ENCODE results near the gene GAL. TPM values are rescaled to one million over a fixed set of nuclear protein-coding genes. Genes with fewer than 3 reads are reported as not detected.

Gene GAL
- total and polyA plus RNA-seq, 2 donors: 1.0 to 8.7 TPM

DNA sequence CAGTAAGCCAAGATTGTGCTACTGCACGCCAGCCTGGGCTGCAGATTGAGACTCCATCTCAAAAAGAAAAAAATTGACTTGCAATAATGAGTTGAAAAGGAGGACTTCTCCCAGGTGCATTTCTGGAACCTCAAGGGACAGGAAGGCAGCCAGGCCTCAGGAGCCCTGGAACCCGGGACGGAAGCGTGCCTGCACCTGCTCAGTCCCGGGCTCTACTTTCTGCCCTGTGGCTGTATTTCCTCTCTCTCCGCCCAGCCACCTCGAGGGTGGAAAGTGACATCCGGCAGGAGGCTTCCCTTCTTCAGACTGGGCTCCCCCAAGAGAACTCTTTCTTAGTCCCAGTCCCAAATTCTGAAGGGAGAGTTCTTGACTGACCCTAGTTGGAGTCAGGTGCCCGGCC is 20.2 kb upstream of the GAL start:
- H3K36me3 ChIP-seq (ENCODE audit: insufficient read depth): no peaks in the 10 kb centered on the region
- no peak for DNase-seq (ENCODE audit: extremely low spot score)
- no peaks in the 10 kb centered on the region for H3K4me1 ChIP-seq (ENCODE audit: insufficient read depth)
- no peak overlapping the region for H3K4me3 ChIP-seq (ENCODE audit: low read depth, low read length)
- WGBS: 88% methylated on average over 9 of the region's 9 CpGs
- no peak overlapping the region for H3K27ac ChIP-seq (ENCODE audit: low read depth)

DNA sequence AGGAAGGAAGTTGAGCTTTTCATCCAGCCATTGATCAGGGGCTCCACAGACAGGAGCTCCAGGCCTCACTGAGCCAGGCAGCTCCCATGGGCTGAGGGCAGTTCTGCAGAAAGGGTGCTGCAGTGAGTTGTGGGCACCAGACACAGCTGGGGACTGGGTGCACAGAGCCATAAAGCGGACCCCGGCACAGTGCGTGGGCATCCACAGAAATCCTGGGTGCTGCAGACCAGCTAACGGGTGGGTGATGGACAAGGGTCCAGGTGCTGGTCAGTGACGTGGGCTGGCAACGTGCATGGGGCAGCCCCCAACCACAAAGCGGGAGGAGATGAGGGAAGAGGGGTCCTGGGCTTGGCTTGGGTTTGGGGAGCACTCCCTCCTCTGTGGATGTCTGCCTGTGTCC is 19.4 kb upstream of the GAL start:
- Histone ChIP-seq H3K4me1 (ENCODE audit: insufficient read depth) (no peaks in the 10 kb centered on the region), H3K4me3 (ENCODE audit: low read depth, low read length) (no peak overlapping the region), H3K36me3 (ENCODE audit: insufficient read depth) (no peaks in the 10 kb centered on the region), H3K27ac (ENCODE audit: low read depth) (no peak overlapping the region)
- no peak for DNase-seq (ENCODE audit: extremely low spot score)
- 95% methylated on average over 7 of the region's 7 CpGs for WGBS

- Histone ChIP-seq H3K27ac (ENCODE audit: low read depth) (no peak overlapping the region), H3K36me3 (ENCODE audit: insufficient read depth) (no peaks in the 10 kb centered on the region), H3K4me3 (ENCODE audit: low read depth, low read length) (no peak overlapping the region), H3K4me1 (ENCODE audit: insufficient read depth) (no peaks in the 10 kb centered on the region)
- WGBS: 89% methylated on average over 16 of the region's 16 CpGs
- no peak for DNase-seq (ENCODE audit: extremely low spot score)
These were observed 18.9 kb upstream of the GAL start for GRCh38 chr11:68665436-68665835.

DNA sequence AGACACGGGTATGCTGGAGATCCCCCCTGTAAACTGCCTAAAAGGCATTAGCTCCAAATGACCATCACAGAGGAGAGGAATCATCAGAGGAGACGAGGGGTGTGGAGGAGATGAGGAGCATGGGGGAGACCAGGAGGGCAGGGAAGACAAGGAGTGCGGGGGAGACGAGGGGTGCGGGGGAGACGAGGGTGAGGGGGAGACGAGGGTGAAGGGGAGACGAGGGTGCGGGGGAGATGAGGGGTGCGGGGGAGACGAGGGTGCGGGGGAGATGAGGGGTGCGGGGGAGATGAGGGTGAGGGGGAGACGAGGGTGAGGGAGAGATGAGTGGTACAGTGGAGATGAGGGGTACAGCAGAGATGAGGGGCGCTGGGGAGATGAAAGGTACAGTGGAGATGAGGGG is 17.5 kb upstream of the GAL start:
- no peaks in the 10 kb centered on the region for H3K4me1 ChIP-seq (ENCODE audit: insufficient read depth)
- no peak overlapping the region for H3K4me3 ChIP-seq (ENCODE audit: low read depth, low read length)
- H3K36me3 ChIP-seq (ENCODE audit: insufficient read depth): no peaks in the 10 kb centered on the region
- H3K27ac ChIP-seq (ENCODE audit: low read depth): no peak overlapping the region
- 81% methylated on average over 15 of the region's 15 CpGs for WGBS
- no peak for DNase-seq (ENCODE audit: extremely low spot score)

- H3K27ac ChIP-seq (ENCODE audit: low read depth): no peak overlapping the region
- no peak overlapping the region for H3K4me3 ChIP-seq (ENCODE audit: low read depth, low read length)
- 73% methylated on average over 21 of the region's 21 CpGs for WGBS
- no peaks in the 10 kb centered on the region for H3K36me3 ChIP-seq (ENCODE audit: insufficient read depth)
- H3K4me1 ChIP-seq (ENCODE audit: insufficient read depth): no peaks in the 10 kb centered on the region
- DNase-seq (ENCODE audit: extremely low spot score): no peak
These were observed 16.5 kb upstream of the GAL start for GRCh38 chr11:68667511-68668500.

- H3K36me3 ChIP-seq (ENCODE audit: insufficient read depth): no peaks in the 10 kb centered on the region
- H3K27ac ChIP-seq (ENCODE audit: low read depth): no peak overlapping the region
- H3K4me1 ChIP-seq (ENCODE audit: insufficient read depth): no peaks in the 10 kb centered on the region
- WGBS: 82% methylated on average over 27 of the region's 27 CpGs
- no peak overlapping the region for H3K4me3 ChIP-seq (ENCODE audit: low read depth, low read length)
- no peak for DNase-seq (ENCODE audit: extremely low spot score)
These were observed 14.8 kb upstream of the GAL start for GRCh38 chr11:68669301-68670090.

DNA sequence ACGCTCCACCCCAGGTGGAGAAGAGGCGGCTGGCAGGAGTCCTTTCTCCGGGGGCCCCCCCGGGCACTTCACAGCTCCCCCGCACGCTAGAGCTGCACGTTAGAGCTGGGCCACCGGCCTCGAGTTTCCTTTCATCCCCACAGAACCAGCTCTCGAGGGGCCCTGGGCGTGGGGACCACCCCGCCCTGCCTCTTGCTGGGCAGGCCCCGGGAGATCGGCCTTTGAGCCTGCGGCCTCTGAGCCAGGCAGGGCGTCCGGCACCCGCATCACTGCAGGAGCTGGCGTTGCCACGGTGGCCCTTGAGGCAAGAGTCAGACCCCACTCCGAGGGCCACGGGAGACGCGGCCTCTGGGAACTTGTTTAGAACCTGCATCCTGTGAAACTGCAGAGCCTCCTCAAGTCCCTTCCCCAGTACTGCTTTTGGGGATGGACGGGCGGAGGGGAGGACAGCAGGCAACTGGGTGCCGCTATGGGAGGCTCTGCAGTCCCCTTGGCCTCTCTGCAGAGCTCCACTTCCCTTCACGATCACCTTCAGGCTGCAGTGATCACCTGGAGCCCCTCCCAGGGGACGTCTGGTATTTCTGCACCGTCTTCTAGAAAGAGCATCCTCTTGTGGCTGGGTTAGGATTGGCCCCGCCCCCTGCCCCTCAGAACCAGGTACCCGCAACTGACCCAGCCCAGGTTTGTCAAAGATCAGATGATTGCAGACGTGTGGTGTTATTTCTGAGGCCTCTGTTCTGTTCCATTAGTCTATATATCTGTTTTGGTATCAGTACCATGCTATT is 13.9 kb upstream of the GAL start:
- WGBS: 83% methylated on average over 33 of the region's 33 CpGs
- H3K27ac ChIP-seq (ENCODE audit: low read depth): no peak overlapping the region
- no peaks in the 10 kb centered on the region for H3K36me3 ChIP-seq (ENCODE audit: insufficient read depth)
- no peaks in the 10 kb centered on the region for H3K4me1 ChIP-seq (ENCODE audit: insufficient read depth)
- no peak for DNase-seq (ENCODE audit: extremely low spot score)
- no peak overlapping the region for H3K4me3 ChIP-seq (ENCODE audit: low read depth, low read length)

DNA sequence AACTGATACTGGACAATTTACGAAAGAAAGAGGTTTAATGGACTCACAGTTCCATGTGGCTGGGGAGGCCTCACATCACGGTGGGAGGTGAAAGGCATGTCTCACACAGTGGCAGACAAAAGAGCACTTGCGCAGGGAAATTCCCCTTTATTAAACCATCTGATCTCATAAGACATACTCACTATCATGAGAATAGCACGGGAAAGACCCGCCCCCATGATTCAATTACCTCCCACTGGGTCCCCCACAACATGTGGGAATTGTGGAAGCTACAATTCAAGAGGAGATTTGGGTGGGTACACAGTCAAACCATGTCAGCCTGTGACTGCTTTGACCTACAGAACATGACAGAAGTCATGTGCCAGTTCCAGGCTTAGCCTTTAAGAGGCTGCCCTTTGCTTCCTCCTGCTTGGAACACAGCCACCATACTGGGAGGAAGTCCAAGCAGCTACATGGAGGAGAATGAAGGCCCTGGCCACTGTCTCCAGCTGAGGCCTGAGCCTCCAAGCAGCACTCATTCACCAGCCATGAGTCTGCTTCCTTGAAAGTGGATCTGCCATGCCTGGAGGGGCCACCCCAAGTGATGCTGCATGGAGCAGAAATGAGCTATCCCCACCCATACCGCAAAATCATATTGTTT is 10.9 kb upstream of the GAL start:
- Histone ChIP-seq H3K4me1 (ENCODE audit: insufficient read depth) (no peaks in the 10 kb centered on the region), H3K36me3 (ENCODE audit: insufficient read depth) (no peaks in the 10 kb centered on the region), H3K27ac (ENCODE audit: low read depth) (no peak overlapping the region), H3K4me3 (ENCODE audit: low read depth, low read length) (no peak overlapping the region)
- WGBS: 89% methylated on average over 6 of the region's 6 CpGs
- no peak for DNase-seq (ENCODE audit: extremely low spot score)

- DNase-seq (ENCODE audit: extremely low spot score): no peak
- Histone ChIP-seq H3K4me3 (ENCODE audit: low read depth, low read length) (no peak overlapping the region), H3K4me1 (ENCODE audit: insufficient read depth) (no peaks in the 10 kb centered on the region), H3K27ac (ENCODE audit: low read depth) (no peak overlapping the region), H3K36me3 (ENCODE audit: insufficient read depth) (no peaks in the 10 kb centered on the region)
- 91% methylated on average over 11 of the region's 11 CpGs for WGBS
These were observed 10.4 kb upstream of the GAL start for GRCh38 chr11:68673991-68674390.

DNA sequence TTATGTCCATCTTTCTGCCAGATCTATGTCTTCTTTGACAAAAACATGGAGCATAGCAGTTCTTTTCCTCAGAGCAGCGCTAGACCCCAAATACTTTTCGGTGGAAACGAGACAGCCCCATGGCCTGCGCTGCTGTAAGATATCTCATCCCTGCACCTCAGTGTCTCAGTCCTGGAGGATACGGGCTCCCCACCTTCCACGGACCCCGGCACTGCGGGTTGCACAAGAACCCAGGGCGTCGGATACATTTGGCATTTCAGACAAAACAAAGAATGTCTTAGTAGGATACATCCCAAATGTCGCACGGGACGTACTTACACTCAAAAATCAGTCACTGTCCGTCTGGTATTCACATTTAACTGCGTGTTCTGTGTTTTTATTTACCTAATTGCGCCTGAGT is 9.9 kb upstream of the GAL start:
- no peaks in the 10 kb centered on the region for H3K36me3 ChIP-seq (ENCODE audit: insufficient read depth)
- no peak overlapping the region for H3K27ac ChIP-seq (ENCODE audit: low read depth)
- no peak overlapping the region for H3K4me3 ChIP-seq (ENCODE audit: low read depth, low read length)
- 93% methylated on average over 16 of the region's 16 CpGs for WGBS
- no peak for DNase-seq (ENCODE audit: extremely low spot score)
- H3K4me1 ChIP-seq (ENCODE audit: insufficient read depth): no peaks in the 10 kb centered on the region

GRCh38 chr11:68677432-68677831 is 6.9 kb upstream of the GAL start:
- Histone ChIP-seq H3K4me1 (ENCODE audit: insufficient read depth) (no peaks in the 10 kb centered on the region), H3K36me3 (ENCODE audit: insufficient read depth) (no peaks in the 10 kb centered on the region), H3K4me3 (ENCODE audit: low read depth, low read length) (no peak overlapping the region), H3K27ac (ENCODE audit: low read depth) (no peak overlapping the region)
- 8% methylated on average over 6 of the region's 6 CpGs for WGBS
- DNase-seq (ENCODE audit: extremely low spot score): no peak

DNA sequence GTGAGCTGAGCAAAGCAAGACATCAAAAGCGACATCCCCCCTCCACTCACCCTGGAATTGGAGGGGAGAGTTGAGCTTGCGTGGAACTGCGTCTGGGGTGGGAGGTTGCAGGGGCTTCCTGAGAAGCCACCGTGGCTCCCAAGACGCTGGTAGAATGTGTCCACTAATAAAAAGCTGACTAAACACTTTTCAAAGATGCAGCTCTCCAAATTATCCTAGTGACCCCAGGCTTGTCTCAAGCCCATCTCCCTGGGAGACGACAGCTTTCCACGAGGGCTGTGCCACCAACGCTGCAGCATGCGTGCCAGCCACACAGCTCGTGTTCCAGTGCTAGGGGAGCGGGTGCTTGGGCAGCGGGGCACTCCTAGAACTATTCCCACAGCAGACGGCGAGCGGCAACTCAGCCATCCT is 6.3 kb upstream of the GAL start:
- Histone ChIP-seq H3K36me3 (ENCODE audit: insufficient read depth) (no peaks in the 10 kb centered on the region), H3K4me1 (ENCODE audit: insufficient read depth) (no peaks in the 10 kb centered on the region), H3K27ac (ENCODE audit: low read depth) (no peak overlapping the region), H3K4me3 (ENCODE audit: low read depth, low read length) (no peak overlapping the region)
- no peak for DNase-seq (ENCODE audit: extremely low spot score)
- 75% methylated on average over 15 of the region's 15 CpGs for WGBS
